Measurements from ENCODE around the gene AGTR1.
"Not testable (repeated sequence)": the region's sequence is repeated elsewhere in the genome, so short reads cannot be mapped to it uniquely, and the experiment has no call there.

The AGTR1 gene

GRCh38 chr3:148773805-148774204, 76.1 kb downstream of the AGTR1 start:
- H3K4me2 ChIP-seq (ENCODE audit: low read length), result no peak overlapping the region
- no peaks in the 10 kb centered on the region for H3K9me3 ChIP-seq (ENCODE audit: control insufficient read depth, insufficient read depth, low read length)
- H3K4me1 ChIP-seq (ENCODE audit: control insufficient read depth, low read length), result no peaks in the 10 kb centered on the region
- H3K27me3 ChIP-seq (ENCODE audit: control insufficient read depth, low read length), result no peaks in the 10 kb centered on the region
- TF ChIP-seq CTCF (IDR thresholded peaks at IDR 0.05; ENCODE audit: low read depth, low read length, poor library complexity, severe bottlenecking) (no peak), EZH2phosphoT487 (IDR thresholded peaks at IDR 0.05; ENCODE audit: borderline replicate concordance, low read length) (no peak)
- H4K20me1 ChIP-seq (ENCODE audit: control insufficient read depth, insufficient read depth, low read depth, low read length), result no peaks in the 10 kb centered on the region
- H3K27ac ChIP-seq (ENCODE audit: low read depth, low read length), result no peak overlapping the region
- H3F3A ChIP-seq (ENCODE audit: control insufficient read depth, insufficient read depth), result no peaks in the 10 kb centered on the region
- no peaks in the 10 kb centered on the region for H3K36me3 ChIP-seq (ENCODE audit: control insufficient read depth, low read length)
- no peaks in the 10 kb centered on the region for H3K79me2 ChIP-seq (ENCODE audit: control insufficient read depth, low read length)
- H3K4me3 ChIP-seq (ENCODE audit: low read length), result no peak overlapping the region
- H3K9me2 ChIP-seq (replicated peaks; ENCODE audit: control insufficient read depth, low read length), result no peaks in the 10 kb centered on the region

- no peaks in the 10 kb centered on the region for H3K9me3 ChIP-seq (ENCODE audit: control insufficient read depth, insufficient read depth, low read length)
- no peaks in the 10 kb centered on the region for H3K9me2 ChIP-seq (replicated peaks; ENCODE audit: control insufficient read depth, low read length)
- H3K27me3 ChIP-seq (ENCODE audit: control insufficient read depth, low read length), result no peaks in the 10 kb centered on the region
- H4K20me1 ChIP-seq (ENCODE audit: control insufficient read depth, insufficient read depth, low read depth, low read length), result no peaks in the 10 kb centered on the region
- TF ChIP-seq CTCF (IDR thresholded peaks at IDR 0.05; ENCODE audit: low read depth, low read length, poor library complexity, severe bottlenecking), result no peak
- TF ChIP-seq EZH2phosphoT487 (IDR thresholded peaks at IDR 0.05; ENCODE audit: borderline replicate concordance, low read length), result no peak
- no peak overlapping the region for H3K4me2 ChIP-seq (ENCODE audit: low read length)
- H3K79me2 ChIP-seq (ENCODE audit: control insufficient read depth, low read length), result no peaks in the 10 kb centered on the region
- no peaks in the 10 kb centered on the region for H3K36me3 ChIP-seq (ENCODE audit: control insufficient read depth, low read length)
- H3K4me1 ChIP-seq (ENCODE audit: control insufficient read depth, low read length), result no peaks in the 10 kb centered on the region
- H3K4me3 ChIP-seq (ENCODE audit: low read length), result no peak overlapping the region
- no peak overlapping the region for H3K27ac ChIP-seq (ENCODE audit: low read depth, low read length)
- no peaks in the 10 kb centered on the region for H3F3A ChIP-seq (ENCODE audit: control insufficient read depth, insufficient read depth)
These were observed 81.2 kb downstream of the AGTR1 start for GRCh38 chr3:148778926-148779325.

- not testable (repeated sequence) for H3K4me2 ChIP-seq (ENCODE audit: low read length); H3F3A ChIP-seq (ENCODE audit: control insufficient read depth, insufficient read depth); H3K27me3 ChIP-seq (ENCODE audit: control insufficient read depth, low read length); H3K9me3 ChIP-seq (ENCODE audit: control insufficient read depth, insufficient read depth, low read length); H3K4me3 ChIP-seq (ENCODE audit: low read length); H3K9me2 ChIP-seq (replicated peaks; ENCODE audit: control insufficient read depth, low read length); H3K27ac ChIP-seq (ENCODE audit: low read depth, low read length); H4K20me1 ChIP-seq (ENCODE audit: control insufficient read depth, insufficient read depth, low read depth, low read length); H3K4me1 ChIP-seq (ENCODE audit: control insufficient read depth, low read length); H3K79me2 ChIP-seq (ENCODE audit: control insufficient read depth, low read length); H3K36me3 ChIP-seq (ENCODE audit: control insufficient read depth, low read length)
These were observed 87.3 kb downstream of the AGTR1 start for GRCh38 chr3:148785026-148785425.

DNA sequence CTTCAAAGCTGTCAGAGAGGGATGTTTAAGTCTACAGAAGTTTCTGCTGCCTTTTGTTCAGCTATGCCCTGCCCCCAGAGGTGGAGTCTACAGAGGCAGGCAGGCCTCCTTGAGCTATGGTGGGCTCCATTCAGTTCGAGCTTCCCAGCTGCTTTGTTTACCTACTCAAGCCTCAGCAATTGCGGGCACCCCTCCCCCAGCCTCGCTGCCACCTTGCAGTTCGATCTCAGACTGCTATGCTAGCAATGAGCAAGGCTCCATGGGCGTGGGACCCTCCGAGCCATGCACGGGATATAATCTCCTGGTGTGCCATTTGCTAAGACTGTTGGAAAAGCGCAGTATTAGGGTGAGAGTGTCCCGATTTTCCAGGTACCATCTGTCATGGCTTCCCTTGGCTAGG, 88.5 kb downstream of the AGTR1 start:
- not testable (repeated sequence) for H3K9me2 ChIP-seq (replicated peaks; ENCODE audit: control insufficient read depth, low read length); H3K4me2 ChIP-seq (ENCODE audit: low read length); H3K36me3 ChIP-seq (ENCODE audit: control insufficient read depth, low read length); H3K4me3 ChIP-seq (ENCODE audit: low read length); H3K27me3 ChIP-seq (ENCODE audit: control insufficient read depth, low read length); H3K27ac ChIP-seq (ENCODE audit: low read depth, low read length); H4K20me1 ChIP-seq (ENCODE audit: control insufficient read depth, insufficient read depth, low read depth, low read length); H3F3A ChIP-seq (ENCODE audit: control insufficient read depth, insufficient read depth); H3K4me1 ChIP-seq (ENCODE audit: control insufficient read depth, low read length); H3K79me2 ChIP-seq (ENCODE audit: control insufficient read depth, low read length); H3K9me3 ChIP-seq (ENCODE audit: control insufficient read depth, insufficient read depth, low read length)

All from DOHH2 (cell line).